ENCODE measurements around the gene IREB2.

GRCh38 chr15:78438619-78439285 lies 736 bp downstream of the IREB2 start:
- TF ChIP-seq CTCF (IDR thresholded peaks at IDR 0.05) = no peak
- no peak for TF ChIP-seq POLR2AphosphoS5 (IDR thresholded peaks at IDR 0.05)
- no peak for TF ChIP-seq POLR2A (IDR thresholded peaks at IDR 0.05; ENCODE audit: low read depth)
- no peak for TF ChIP-seq EP300 (IDR thresholded peaks at IDR 0.05)

Data from esophagus muscularis mucosa (tissue), 4 donors.